ENCODE measurements around the gene FEM1A. TPM values are rescaled to one million over a fixed set of nuclear protein-coding genes. Genes with fewer than 3 reads are reported as not detected.

The FEM1A gene
- total and polyA plus RNA-seq, 4 donors = 0.25 to 15.1 (median 7.4) TPM

- Histone ChIP-seq H3K36me3 (ENCODE audit: control insufficient read depth in 4 of 4, insufficient read depth in 3 of 4, low read depth in 1 of 4, low read length in 3 of 4) (no peaks in the 10 kb centered on the region), H3K4me3 (ENCODE audit: low read depth in 1 of 3, low read length in 3 of 3) (peak overlapping the region; percentile 79 to 93 (median 90)), H3K27me3 (ENCODE audit: control insufficient read depth in 4 of 4, insufficient read depth in 4 of 4, low read length in 3 of 4) (no peaks in the 10 kb centered on the region), H3K9me3 (ENCODE audit: control insufficient read depth in 4 of 4, low read length in 3 of 4) (no peaks in the 10 kb centered on the region), H3K9ac (ENCODE audit: low read depth in 1 of 2, low read length in 2 of 2) (peak overlapping the region; percentile 90 to 99), H3K4me1 (ENCODE audit: control insufficient read depth in 4 of 4, insufficient read depth in 4 of 4, low read length in 3 of 4) (peaks cover 8 to 39% (median 23%) of the 10 kb centered on the region in 4 donors), H3K27ac (ENCODE audit: low read depth in 1 of 2, low read length in 2 of 2) (peak overlapping the region; percentile 97 to 98)
- DNase-seq (ENCODE audit: low spot score) = no peak
- TF ChIP-seq TAF1 (conservative IDR thresholded peaks at IDR 0.05) = no peak
- no peak for TF ChIP-seq MAX (IDR thresholded peaks at IDR 0.05)
- WGBS = 65% methylated on average over 6 of the region's 6 CpGs
Observed at GRCh38 chr19:4830332-4830731, 38.8 kb downstream of the FEM1A start.

GRCh38 chr19:4830768-4831265, 39.3 kb downstream of the FEM1A start:
- Histone ChIP-seq H3K9me3 (ENCODE audit: control insufficient read depth in 4 of 4, low read length in 3 of 4) (no peaks in the 10 kb centered on the region), H3K4me1 (ENCODE audit: control insufficient read depth in 4 of 4, insufficient read depth in 4 of 4, low read length in 3 of 4) (peaks cover 8 to 39% (median 23%) of the 10 kb centered on the region in 4 donors), H3K9ac (ENCODE audit: low read depth in 1 of 2, low read length in 2 of 2) (peak overlapping the region; percentile 90 to 99), H3K27me3 (ENCODE audit: control insufficient read depth in 4 of 4, insufficient read depth in 4 of 4, low read length in 3 of 4) (no peaks in the 10 kb centered on the region), H3K27ac (ENCODE audit: low read depth in 1 of 2, low read length in 2 of 2) (peak overlapping the region; percentile 97 to 98), H3K4me3 (ENCODE audit: low read depth in 1 of 3, low read length in 3 of 3) (peak overlapping the region; percentile 79 to 93 (median 90)), H3K36me3 (ENCODE audit: control insufficient read depth in 4 of 4, insufficient read depth in 3 of 4, low read depth in 1 of 4, low read length in 3 of 4) (no peaks in the 10 kb centered on the region)
- DNase-seq (ENCODE audit: low spot score) = no peak
- TF ChIP-seq SP1 (IDR thresholded peaks at IDR 0.05) (no peak), NR2F2 (IDR thresholded peaks at IDR 0.05) (no peak), EGR1 (IDR thresholded peaks at IDR 0.05; ENCODE audit: low read depth in 2 of 2) (no peak), MAX (IDR thresholded peaks at IDR 0.05) (peak; percentile 41)
- 36% methylated on average over 6 of the region's 6 CpGs for WGBS

- TF ChIP-seq TAF1 (conservative IDR thresholded peaks at IDR 0.05) = no peak
- TF ChIP-seq YY1 (IDR thresholded peaks at IDR 0.05) = peak; percentile 33
- TF ChIP-seq MAX (IDR thresholded peaks at IDR 0.05) = peak; percentile 31
- TF ChIP-seq EGR1 (IDR thresholded peaks at IDR 0.05; ENCODE audit: low read depth in 2 of 2) = no peak
- TF ChIP-seq GABPA (IDR thresholded peaks at IDR 0.05 in 1 of 2, conservative IDR thresholded peaks at IDR 0.05 in 1 of 2) = peak in 1 of 2 donors; percentile 48
- no peak for TF ChIP-seq JUND (IDR thresholded peaks at IDR 0.05)
- TF ChIP-seq HNF4A (conservative IDR thresholded peaks at IDR 0.05) = peak in 1 of 2 donors; percentile 11
- TF ChIP-seq REST (IDR thresholded peaks at IDR 0.05) = no peak
- no peak for TF ChIP-seq HNF4G (IDR thresholded peaks at IDR 0.05)
- no peak for TF ChIP-seq CTCF (IDR thresholded peaks at IDR 0.05; ENCODE audit: low read depth, low read length, missing input control)
- no peak for TF ChIP-seq FOXA2 (IDR thresholded peaks at IDR 0.05)
- no peak for TF ChIP-seq ATF3 (IDR thresholded peaks at IDR 0.05)
- TF ChIP-seq ZBTB33 (IDR thresholded peaks at IDR 0.05) = no peak
- no peak for TF ChIP-seq NR2F2 (IDR thresholded peaks at IDR 0.05)
- TF ChIP-seq RAD21 (IDR thresholded peaks at IDR 0.05) = peak in 1 of 2 donors; percentile 8
- TF ChIP-seq FOXA1 (IDR thresholded peaks at IDR 0.05) = no peak
- TF ChIP-seq RXRA (IDR thresholded peaks at IDR 0.05) = peak in 1 of 2 donors; percentile 29
- TF ChIP-seq SP1 (IDR thresholded peaks at IDR 0.05) = peak; percentile 31
- no peaks in the 10 kb centered on the region for H3K9me3 ChIP-seq (ENCODE audit: control insufficient read depth in 4 of 4, low read length in 3 of 4)
Observed at GRCh38 chr19:4831304-4831978, 39.9 kb downstream of the FEM1A start, which contains the start of gene TICAM1. Gene TICAM1, minus strand, starts transcription at chr19:4831712. Its CDS starts 13,335 bp downstream, at chr19:4818377.

More at GRCh38 chr19:4831304-4831978, 39.9 kb downstream of the FEM1A start, which contains the start of gene TICAM1:
- peaks cover 8 to 39% (median 23%) of the 10 kb centered on the region in 4 donors for H3K4me1 ChIP-seq (ENCODE audit: control insufficient read depth in 4 of 4, insufficient read depth in 4 of 4, low read length in 3 of 4)
- H3K27ac ChIP-seq (ENCODE audit: low read depth in 1 of 2, low read length in 2 of 2) = peak within 1 kb of the TSS; percentile 97 to 98
- H3K36me3 ChIP-seq (ENCODE audit: control insufficient read depth in 4 of 4, insufficient read depth in 3 of 4, low read depth in 1 of 4, low read length in 3 of 4) = no peaks in the 10 kb centered on the region
- under 1% methylated on average over 52 of the region's 52 CpGs for WGBS
- peak; percentile 71 for DNase-seq (ENCODE audit: low spot score)
- peak within 1 kb of the TSS; percentile 90 to 99 for H3K9ac ChIP-seq (ENCODE audit: low read depth in 1 of 2, low read length in 2 of 2)
- no peaks in the 10 kb centered on the region for H3K27me3 ChIP-seq (ENCODE audit: control insufficient read depth in 4 of 4, insufficient read depth in 4 of 4, low read length in 3 of 4)
- H3K4me3 ChIP-seq (ENCODE audit: low read depth in 1 of 3, low read length in 3 of 3) = peak within 1 kb of the TSS; percentile 79 to 93 (median 90)
